HCT116 (cell line): ENCODE measurements around the gene OPN1SW. TPM values are rescaled to one million over a fixed set of nuclear protein-coding genes. Genes with fewer than 3 reads are reported as not detected.

Experiments used
- ATAC-seq: fragments of 200-7000 bp; cut with Tn5 transposase; 2 replicates; pipeline ENCODE4 v1.9.1; 2020; ENCODE audit warnings: mild to moderate bottlenecking, moderate library complexity
- BruUV-seq: library from RNA; stranded (reverse); fragments of 400-500 nt; replicated peaks from 2 replicates; lab custom pipeline; 2021; lab: Mats Ljungman, UMichigan
- CTCF ChIA-PET: fragments of 300-600 bp; sonication (Branson Sonifier 250); formaldehyde crosslinking; loops from one replicate; lab custom pipeline; 2021; ENCODE audit warnings: antibody characterized with exemption; lab: Charles Lee
- POLR2A ChIA-PET: fragments of 300-600, 350-600 bp; sonication (Branson Sonifier 250); formaldehyde crosslinking; loops from one replicate; lab custom pipeline; 2021; ENCODE audit warnings: antibody characterized with exemption; lab: Charles Lee
- RAD21 ChIA-PET, 2 experiments: fragments of 300-600 bp; sonication (Branson Sonifier 250); formaldehyde crosslinking; loops; one replicate each; lab custom pipeline; 2023; ENCODE audit warnings: low total read pairs in 2 of 2; ENCODE audit not compliant: uncharacterized antibody in 2 of 2, unreplicated experiment in 2 of 2, low non-redundant PET in 1 of 2; lab: Charles Lee
- DNase-seq: peaks from one replicate; pipeline ENCODE4 v3.0.0-alpha.2; 2010; ENCODE audit warnings: low read depth, low spot score
- H2AFZ ChIP-seq: fragments of 200-600 bp; shearing (Covaris generic), sonication (generic); 2 replicates; pipeline ENCODE4 v1.6.1; 2017; ENCODE audit warnings: low read depth, mixed run types, mixed read lengths, antibody characterized with exemption, low read length; ENCODE audit not compliant: poor library complexity, severe bottlenecking
- H3K27ac ChIP-seq: 2 replicates; pipeline ENCODE4 v1.5.1; 2012; ENCODE audit warnings: low read depth, low read length
- H3K27me3 ChIP-seq: fragments of 200-600 bp; sonication (generic); 2 replicates; pipeline ENCODE4 v1.6.1; 2016; ENCODE audit warnings: mixed run types, low read length, mixed read lengths; ENCODE audit not compliant: insufficient read depth
- H3K36me3 ChIP-seq, 2 experiments: fragments of 200-500 bp in 1 of 2; fragments of 200-600 bp in 1 of 2; sonication (Bioruptor generic) in 1 of 2; sonication (generic) in 1 of 2; 2 replicates each; pipeline versions ENCODE4 v1.5.1 to v1.6.1; 2014 to 2016; ENCODE audit warnings: low read length in 2 of 2, inconsistent platforms in 1 of 2, mixed read lengths in 1 of 2, mixed run types in 1 of 2; ENCODE audit not compliant: insufficient read depth in 2 of 2, control insufficient read depth in 1 of 2
- H3K4me1 ChIP-seq, 2 experiments: fragments of 200-600 bp in 1 of 2; sonication (generic) in 1 of 2; 2 replicates each; pipeline versions ENCODE4 v1.5.1 to v1.6.1; 2012 to 2017; ENCODE audit warnings: low read length in 2 of 2, inconsistent platforms in 1 of 2, mild to moderate bottlenecking in 1 of 2, mixed read lengths in 1 of 2, mixed run types in 1 of 2, moderate library complexity in 1 of 2; ENCODE audit not compliant: insufficient read depth in 2 of 2, control insufficient read depth in 1 of 2
- H3K4me2 ChIP-seq: fragments of 200-600 bp; sonication (generic); 2 replicates; pipeline ENCODE4 v1.6.1; 2017; ENCODE audit warnings: mixed run types, low read length, mixed read lengths
- H3K4me3 ChIP-seq, 2 experiments: fragments of 200-600 bp in 1 of 2; sonication (generic) in 1 of 2; replicated peaks in 1 of 2; 2 replicates each; pipeline ENCODE4 v1.5.1; 2011 to 2016; ENCODE audit warnings: low read length in 2 of 2, control low read depth in 1 of 2, low read depth in 1 of 2, mild to moderate bottlenecking in 1 of 2, mixed read lengths in 1 of 2, mixed run types in 1 of 2
- H3K79me2 ChIP-seq: fragments of 200-600 bp; sonication (generic); 2 replicates; pipeline ENCODE4 v1.6.1; 2017; ENCODE audit warnings: mild to moderate bottlenecking, mixed run types, low read length, moderate library complexity, mixed read lengths; ENCODE audit not compliant: insufficient read depth
- H3K9ac ChIP-seq: fragments of 200-600 bp; sonication (generic); 2 replicates; pipeline ENCODE4 v1.6.1; 2016; ENCODE audit warnings: low read length, mixed read lengths
- H3K9me2 ChIP-seq: fragments of 200-600 bp; sonication (generic), shearing (Covaris generic); 2 replicates; pipeline ENCODE4 v1.6.1; 2017; ENCODE audit warnings: mixed run types, mild to moderate bottlenecking, moderate library complexity; ENCODE audit not compliant: insufficient read depth
- H3K9me3 ChIP-seq, 2 experiments: fragments of 200-500 bp in 1 of 2; fragments of 200-600 bp in 1 of 2; sonication (Bioruptor generic) in 1 of 2; sonication (generic) in 1 of 2; 2 replicates each; pipeline ENCODE4 v1.6.1; 2014 to 2017; ENCODE audit warnings: low read length in 2 of 2, mixed read lengths in 2 of 2, inconsistent platforms in 1 of 2, low read depth in 1 of 2, mild to moderate bottlenecking in 1 of 2, mixed run types in 1 of 2, moderate library complexity in 1 of 2; ENCODE audit not compliant: control insufficient read depth in 1 of 2, insufficient read depth in 1 of 2
- H4K20me1 ChIP-seq: fragments of 200-600 bp; sonication (generic), shearing (Covaris generic); 2 replicates; pipeline ENCODE4 v1.6.1; 2017; ENCODE audit warnings: mixed run types, mild to moderate bottlenecking, moderate library complexity; ENCODE audit not compliant: insufficient read depth
- ELF1 ChIP-seq: IDR thresholded peaks from 2 replicates; pipeline ENCODE4 v1.6.1; 2012; ENCODE audit warnings: low read depth, borderline replicate concordance
- FOSL1 ChIP-seq: IDR thresholded peaks from 2 replicates; pipeline ENCODE4 v1.6.1; 2012; ENCODE audit warnings: low read depth
- JUND ChIP-seq: IDR thresholded peaks from 2 replicates; pipeline ENCODE4 v1.6.1; 2012
- POLR2AphosphoS5 ChIP-seq: IDR thresholded peaks from 2 replicates; pipeline ENCODE4 v1.6.1; 2011; ENCODE audit warnings: mild to moderate bottlenecking, low read depth, low read length, moderate library complexity
- RAD21 ChIP-seq: IDR thresholded peaks from 2 replicates; pipeline ENCODE4 v1.6.1; 2012; ENCODE audit warnings: low read depth, mild to moderate bottlenecking
- SIN3A ChIP-seq: IDR thresholded peaks from 2 replicates; pipeline ENCODE4 v1.6.1; 2012; ENCODE audit warnings: low read depth
- SRF ChIP-seq: IDR thresholded peaks from 2 replicates; pipeline ENCODE4 v1.6.1; 2012; ENCODE audit warnings: low read depth
- YY1 ChIP-seq: IDR thresholded peaks from 2 replicates; pipeline ENCODE4 v1.6.1; 2011; ENCODE audit warnings: low read length, low read depth, moderate library complexity, mild to moderate bottlenecking; ENCODE audit not compliant: insufficient replicate concordance; ENCODE audit errors: extremely low read depth
- ZFX ChIP-seq: fragments of 450-650 bp; IDR thresholded peaks from 2 replicates; pipeline ENCODE4 v1.6.1; 2017
- intact Hi-C: fragments of 100-400 bp; cut with micrococcal nuclease; formaldehyde crosslinking; loops from 2 replicates; pipeline ENCODE4 v1.10.0; 2022
- total RNA-seq: library from RNA; stranded (reverse); gene quantifications from one replicate; pipeline ENCODE4 v1.2.1, GENCODE V29; 2021; ENCODE audit not compliant: unreplicated experiment
- TF ChIP-seq, protein P1 (sequence below): IDR thresholded peaks from 2 replicates; pipeline ENCODE4 v1.6.1; 2012

Gene OPN1SW
- total RNA-seq, 1 experiment from 2014 or later, result not detected

DNA sequence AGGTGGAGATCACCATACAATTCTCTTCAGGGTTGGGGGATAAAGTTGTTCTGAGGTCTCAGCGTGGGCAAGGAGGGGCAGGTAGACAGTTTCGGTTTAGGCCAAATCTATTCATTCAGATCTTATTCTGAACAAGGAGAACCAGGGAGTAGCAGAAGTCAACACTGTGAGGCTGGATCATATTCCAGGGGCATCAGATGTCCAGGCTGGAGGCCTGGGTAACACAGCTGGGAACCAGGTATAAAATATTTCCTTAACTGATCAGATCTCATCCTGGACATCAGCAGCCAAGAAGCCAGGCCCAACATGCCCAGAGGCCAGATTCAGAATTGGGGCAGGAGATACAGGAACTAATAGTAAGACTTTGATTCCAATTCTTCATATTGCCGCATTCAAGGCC is 35.4 kb upstream of the OPN1SW start:
- intact Hi-C loops, result no loop called here
- H3K27me3 ChIP-seq, result no peaks in the 10 kb centered on the region
- no peaks in the 10 kb centered on the region for H3K9me2 ChIP-seq
- ChIA-PET CTCF (no interaction called here), POLR2A (no interaction called here), RAD21 (no interaction called here)
- no peak overlapping the region for H3K4me3 ChIP-seq
- no peaks in the 10 kb centered on the region for H3K36me3 ChIP-seq
- H3K9me3 ChIP-seq, result no peaks in the 10 kb centered on the region
- H3K4me2 ChIP-seq, result no peak overlapping the region
- no TSS peak for BruUV-seq
- DNase-seq (no peak), ATAC-seq (no peak)
- no peak overlapping the region for H3K9ac ChIP-seq
- no peak overlapping the region for H2AFZ ChIP-seq
- H4K20me1 ChIP-seq, result no peaks in the 10 kb centered on the region
- H3K79me2 ChIP-seq, result no peaks in the 10 kb centered on the region
- H3K4me1 ChIP-seq, result peaks cover 0 to 6% of the 10 kb centered on the region in 2 experiments; a peak in 1 of 4 replicates
- H3K27ac ChIP-seq, result no peak overlapping the region
- TF ChIP-seq POLR2AphosphoS5 (no peak), RAD21 (no peak), ELF1 (no peak)
- TF ChIP-seq, protein P1, sequence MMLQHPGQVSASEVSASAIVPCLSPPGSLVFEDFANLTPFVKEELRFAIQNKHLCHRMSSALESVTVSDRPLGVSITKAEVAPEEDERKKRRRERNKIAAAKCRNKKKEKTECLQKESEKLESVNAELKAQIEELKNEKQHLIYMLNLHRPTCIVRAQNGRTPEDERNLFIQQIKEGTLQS, result no peak

DNA sequence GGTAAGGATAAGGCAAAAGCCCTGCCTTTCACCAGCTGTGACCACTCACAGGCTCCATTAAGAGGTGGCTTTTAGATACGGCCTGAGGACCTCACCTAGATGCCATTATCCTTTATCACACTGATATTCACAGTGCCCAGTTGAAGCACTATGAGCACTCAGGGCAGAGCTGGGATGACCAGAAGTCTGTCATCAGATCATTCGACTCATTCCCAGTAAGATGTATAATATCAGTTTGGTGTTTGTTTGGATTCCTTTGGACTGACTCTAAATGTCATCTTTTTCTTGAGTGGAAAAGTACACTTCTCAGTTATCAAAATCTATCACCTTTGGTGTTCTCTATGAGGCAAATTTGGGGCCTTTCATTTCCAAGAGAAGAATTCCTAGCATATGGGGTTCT is 34.9 kb upstream of the OPN1SW start:
- peaks cover 0 to 4% of the 10 kb centered on the region in 2 experiments; a peak in 1 of 4 replicates for H3K4me1 ChIP-seq
- H3K79me2 ChIP-seq, result no peaks in the 10 kb centered on the region
- TF ChIP-seq SRF, result no peak
- no peak for TF ChIP-seq JUND
- TF ChIP-seq ZFX, result no peak
- no peak for TF ChIP-seq FOSL1
- TF ChIP-seq SIN3A, result no peak
- TF ChIP-seq YY1, result no peak
- H4K20me1 ChIP-seq, result no peaks in the 10 kb centered on the region
- no peak for DNase-seq
- RAD21 ChIA-PET, result no interaction called here
- H3K36me3 ChIP-seq, result no peaks in the 10 kb centered on the region
- no peaks in the 10 kb centered on the region for H3K9me2 ChIP-seq
- no peaks in the 10 kb centered on the region for H3K9me3 ChIP-seq
- BruUV-seq, result no TSS peak
- H3K27me3 ChIP-seq, result no peaks in the 10 kb centered on the region
- intact Hi-C loops, result no loop called here
- no peak overlapping the region for H3K27ac ChIP-seq
- no peak for ATAC-seq
- CTCF ChIA-PET, result interaction anchor here (1.1 kb wide), 1 partner anchor 19 kb away, joined by 3 read pairs; no protein-coding TSS in a partner anchor
- H3K9ac ChIP-seq, result no peak overlapping the region
- POLR2A ChIA-PET, result no interaction called here
- no peak overlapping the region for H3K4me2 ChIP-seq
- H2AFZ ChIP-seq, result no peak overlapping the region
- H3K4me3 ChIP-seq, result no peak overlapping the region
